Muscle layer of duodenum (tissue), 2 donors: ENCODE results near the gene KLHL1.

Experiments used
- H3K27ac ChIP-seq: one replicate; pipeline ENCODE4 v1.7.0; 2013; ENCODE audit warnings: mild to moderate bottlenecking, low read length
- H3K27me3 ChIP-seq: one replicate; pipeline ENCODE4 v1.7.0; 2013; ENCODE audit warnings: low read depth, mild to moderate bottlenecking, control low read depth, low read length
- H3K36me3 ChIP-seq, 2 donors: one replicate each; pipeline ENCODE4 v1.7.0; 2013; ENCODE audit warnings: low read length in 2 of 2, control low read depth in 1 of 2, mild to moderate bottlenecking in 1 of 2; ENCODE audit not compliant: insufficient read depth in 2 of 2, control insufficient read depth in 1 of 2
- H3K4me1 ChIP-seq, 2 donors: one replicate each; pipeline ENCODE4 v1.7.0; 2013; ENCODE audit warnings: low read length in 2 of 2, mild to moderate bottlenecking in 2 of 2, control low read depth in 1 of 2, moderate library complexity in 1 of 2; ENCODE audit not compliant: insufficient read depth in 2 of 2, control insufficient read depth in 1 of 2
- H3K4me3 ChIP-seq, 2 donors: one replicate each; pipeline ENCODE4 v1.7.0; 2013; ENCODE audit warnings: low read length in 2 of 2, low read depth in 1 of 2, mild to moderate bottlenecking in 1 of 2
- H3K9me3 ChIP-seq, 2 donors: one replicate each; pipeline ENCODE4 v1.7.0; 2013; ENCODE audit warnings: low read length in 2 of 2, control low read depth in 1 of 2, mild to moderate bottlenecking in 1 of 2; ENCODE audit not compliant: control insufficient read depth in 1 of 2
- donor health status: healthy.

Gene KLHL1

DNA sequence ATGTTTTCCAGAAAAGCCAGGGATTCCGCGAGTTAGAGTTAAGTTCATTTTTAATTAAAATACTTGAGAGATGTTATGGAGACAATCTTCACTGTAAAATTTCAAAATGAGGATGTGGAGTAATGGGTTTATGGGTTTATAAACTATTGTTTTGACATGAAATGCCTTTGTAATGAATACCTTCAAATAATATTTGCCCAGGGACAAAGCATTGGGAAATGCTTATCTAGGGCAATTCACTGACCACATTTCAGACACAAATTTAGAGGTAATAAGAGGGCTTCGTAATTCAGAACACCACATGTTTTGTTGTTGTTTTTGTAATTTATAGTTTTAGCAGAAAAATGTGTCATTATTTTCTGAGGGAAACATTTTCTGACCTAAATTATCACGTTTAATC, 241.7 kb downstream of the KLHL1 start:
- no peaks in the 10 kb centered on the region for H3K4me1 ChIP-seq
- no peaks in the 10 kb centered on the region for H3K9me3 ChIP-seq
- H3K27me3 ChIP-seq, result no peaks in the 10 kb centered on the region
- no peak overlapping the region for H3K4me3 ChIP-seq
- no peak overlapping the region for H3K27ac ChIP-seq
- no peaks in the 10 kb centered on the region for H3K36me3 ChIP-seq

- no peak overlapping the region for H3K27ac ChIP-seq
- H3K36me3 ChIP-seq, result no peaks in the 10 kb centered on the region
- H3K27me3 ChIP-seq, result no peaks in the 10 kb centered on the region
- H3K4me3 ChIP-seq, result no peak overlapping the region
- no peaks in the 10 kb centered on the region for H3K4me1 ChIP-seq
- H3K9me3 ChIP-seq, result no peaks in the 10 kb centered on the region
Measured at GRCh38 chr13:69857183-69857821, 250.9 kb downstream of the KLHL1 start.

DNA sequence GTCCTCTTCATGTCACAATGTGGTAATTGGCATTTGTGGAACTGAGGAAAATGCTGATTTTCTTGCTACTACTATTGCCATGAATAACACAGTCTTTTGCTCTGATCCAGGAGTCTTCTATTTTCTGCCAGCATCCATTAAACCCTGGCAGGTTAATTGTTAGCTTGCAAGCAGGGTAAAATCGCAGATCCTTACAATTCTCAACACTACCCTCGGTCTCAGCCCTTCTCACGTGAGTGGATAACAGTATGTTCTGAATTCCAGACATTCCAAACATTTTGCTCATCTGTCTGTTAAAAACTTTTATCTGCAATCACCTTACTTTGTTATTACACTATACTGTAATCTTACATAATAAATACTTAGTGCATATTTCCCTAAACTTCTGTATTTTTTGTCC, 251.9 kb downstream of the KLHL1 start:
- no peak overlapping the region for H3K27ac ChIP-seq
- H3K4me1 ChIP-seq, result no peaks in the 10 kb centered on the region
- H3K27me3 ChIP-seq, result no peaks in the 10 kb centered on the region
- no peaks in the 10 kb centered on the region for H3K9me3 ChIP-seq
- H3K4me3 ChIP-seq, result no peak overlapping the region
- no peaks in the 10 kb centered on the region for H3K36me3 ChIP-seq

DNA sequence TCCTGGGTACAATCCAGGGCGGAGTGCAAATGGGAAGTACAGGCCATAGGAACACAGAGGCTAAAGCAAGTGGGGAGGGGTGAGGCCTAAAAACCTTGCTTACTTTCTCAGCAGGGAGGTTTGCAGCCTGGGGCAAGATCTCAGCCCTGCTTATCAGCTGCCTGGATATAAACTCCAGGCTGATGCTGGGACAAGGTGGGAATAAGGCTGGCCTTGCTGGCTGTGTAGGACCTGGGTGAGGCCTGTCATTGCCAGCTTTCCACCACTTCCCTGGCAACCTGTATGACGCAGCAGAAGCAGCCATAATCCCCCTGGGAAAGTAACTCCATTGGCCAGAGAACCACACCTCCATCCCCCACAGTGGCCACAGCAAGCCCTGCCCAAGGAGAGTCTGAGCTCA, 279.7 kb downstream of the KLHL1 start:
- Histone ChIP-seq H3K9me3 (no peaks in the 10 kb centered on the region), H3K4me1 (no peaks in the 10 kb centered on the region), H3K4me3 (no peak overlapping the region), H3K27me3 (no peaks in the 10 kb centered on the region), H3K27ac (no peak overlapping the region), H3K36me3 (no peaks in the 10 kb centered on the region)

DNA sequence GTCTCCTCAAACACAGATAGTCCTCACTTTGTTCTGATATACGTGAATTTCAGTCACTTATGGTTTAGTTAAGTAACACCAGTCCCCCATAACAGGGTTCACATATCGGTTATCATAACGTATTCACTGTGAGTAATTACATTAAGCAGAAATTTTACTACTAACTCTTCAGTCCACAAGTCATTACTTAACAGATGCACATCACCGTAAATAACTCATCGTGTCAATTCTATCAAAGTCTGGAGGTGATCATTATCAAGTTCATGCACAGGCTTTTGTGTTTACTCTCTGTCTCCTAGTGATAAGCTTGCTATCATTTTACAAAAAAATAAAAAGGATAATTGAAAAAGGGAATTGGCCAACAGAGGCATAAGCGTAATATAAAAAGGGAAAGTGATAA, 288.1 kb downstream of the KLHL1 start:
- no peaks in the 10 kb centered on the region for H3K36me3 ChIP-seq
- H3K27me3 ChIP-seq, result no peaks in the 10 kb centered on the region

GRCh38 chr13:69817333-69817869, 290.9 kb downstream of the KLHL1 start:
- peaks cover 0 to 4% of the 10 kb centered on the region in 2 donors for H3K9me3 ChIP-seq
- no peaks in the 10 kb centered on the region for H3K36me3 ChIP-seq
- H3K27ac ChIP-seq, result no peak overlapping the region
- H3K4me1 ChIP-seq, result no peaks in the 10 kb centered on the region
- no peak overlapping the region for H3K4me3 ChIP-seq
- no peaks in the 10 kb centered on the region for H3K27me3 ChIP-seq

More for the DNA sequence above, 288.1 kb downstream of the KLHL1 start:
- Histone ChIP-seq H3K4me3 (no peak overlapping the region), H3K4me1 (no peaks in the 10 kb centered on the region), H3K27ac (no peak overlapping the region), H3K9me3 (peaks cover 0 to 2% of the 10 kb centered on the region in 2 donors)

DNA sequence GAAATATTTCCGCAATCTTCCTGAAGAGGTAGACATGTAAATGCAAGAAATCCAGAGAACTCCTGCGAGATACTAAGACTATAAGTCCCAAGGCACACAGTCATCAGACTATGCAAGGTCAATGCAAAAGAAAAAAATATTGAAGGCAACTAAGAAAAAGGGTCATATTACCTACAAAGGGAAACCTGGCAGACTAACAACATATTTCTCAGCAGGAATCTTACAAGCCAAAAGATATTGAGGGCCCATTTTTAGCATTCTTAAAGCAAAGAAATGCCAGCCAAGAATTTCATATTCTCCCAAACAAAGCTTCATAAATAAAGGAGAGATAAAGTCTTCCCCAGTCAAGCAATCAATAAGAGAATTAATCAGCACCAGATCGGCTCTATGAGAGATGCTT, 299.1 kb downstream of the KLHL1 start:
- H3K4me3 ChIP-seq, result no peak overlapping the region
- no peaks in the 10 kb centered on the region for H3K27me3 ChIP-seq
- H3K4me1 ChIP-seq, result no peaks in the 10 kb centered on the region
- H3K27ac ChIP-seq, result no peak overlapping the region
- H3K36me3 ChIP-seq, result no peaks in the 10 kb centered on the region
- H3K9me3 ChIP-seq, result no peaks in the 10 kb centered on the region

DNA sequence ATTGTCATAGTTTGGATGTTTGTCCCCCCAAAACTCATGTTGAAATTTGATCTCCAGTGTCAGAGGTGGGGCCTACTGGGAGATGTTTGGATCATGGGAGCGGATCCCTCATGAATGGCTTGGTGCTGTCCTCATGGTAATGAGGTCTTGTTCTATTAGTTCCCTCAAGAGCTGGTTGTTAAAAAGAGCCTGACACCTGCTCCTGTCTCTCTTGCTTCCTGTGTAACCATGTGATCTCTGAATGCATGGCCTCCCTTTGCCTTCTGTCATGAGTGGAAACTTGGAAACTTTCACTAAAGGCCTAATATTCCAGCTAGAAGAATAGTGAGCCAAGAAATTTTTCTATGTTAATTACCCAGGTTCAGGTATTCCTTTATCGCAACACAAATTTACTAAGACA, 312.0 kb downstream of the KLHL1 start:
- Histone ChIP-seq H3K9me3 (no peaks in the 10 kb centered on the region), H3K36me3 (no peaks in the 10 kb centered on the region), H3K4me3 (no peak overlapping the region), H3K4me1 (no peaks in the 10 kb centered on the region), H3K27ac (no peak overlapping the region), H3K27me3 (no peaks in the 10 kb centered on the region)

DNA sequence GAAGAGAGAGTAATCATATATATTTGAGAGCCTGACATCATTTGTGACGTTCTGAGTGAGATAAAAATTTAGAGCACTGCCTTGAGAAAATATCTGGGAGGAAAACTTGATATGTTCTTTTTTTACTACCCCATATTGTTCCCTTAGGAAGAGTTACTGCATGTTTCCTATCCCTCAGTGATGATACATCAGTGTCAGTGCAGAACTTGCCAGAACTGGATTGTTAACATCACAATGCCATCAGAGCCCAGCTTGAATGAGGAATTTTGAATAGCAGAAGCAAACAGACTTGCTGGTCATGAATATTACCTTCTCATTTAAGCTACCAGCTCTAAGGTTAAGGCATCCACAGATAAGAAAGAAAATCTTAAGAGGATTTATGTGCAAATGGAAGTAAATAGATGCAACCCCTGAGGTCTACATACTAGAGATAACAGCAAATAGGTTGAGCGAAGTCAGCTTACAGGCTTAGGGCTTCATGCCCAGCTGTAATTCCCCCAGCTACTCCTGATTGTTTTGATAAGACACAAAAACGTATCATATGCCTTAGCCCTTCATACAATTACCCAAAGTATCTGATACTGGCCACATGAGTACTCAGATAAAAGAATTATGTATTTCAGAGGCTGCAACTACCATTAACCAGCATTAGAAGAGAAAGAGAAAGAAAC, 314.3 kb downstream of the KLHL1 start:
- Histone ChIP-seq H3K4me3 (no peak overlapping the region), H3K36me3 (no peaks in the 10 kb centered on the region), H3K4me1 (no peaks in the 10 kb centered on the region), H3K27ac (no peak overlapping the region), H3K27me3 (no peaks in the 10 kb centered on the region), H3K9me3 (no peaks in the 10 kb centered on the region)

- H3K27me3 ChIP-seq, result no peaks in the 10 kb centered on the region
- no peaks in the 10 kb centered on the region for H3K4me1 ChIP-seq
- no peak overlapping the region for H3K4me3 ChIP-seq
- H3K27ac ChIP-seq, result no peak overlapping the region
- H3K9me3 ChIP-seq, result no peaks in the 10 kb centered on the region
- no peaks in the 10 kb centered on the region for H3K36me3 ChIP-seq
Measured at GRCh38 chr13:69776937-69777336, 331.3 kb downstream of the KLHL1 start.

DNA sequence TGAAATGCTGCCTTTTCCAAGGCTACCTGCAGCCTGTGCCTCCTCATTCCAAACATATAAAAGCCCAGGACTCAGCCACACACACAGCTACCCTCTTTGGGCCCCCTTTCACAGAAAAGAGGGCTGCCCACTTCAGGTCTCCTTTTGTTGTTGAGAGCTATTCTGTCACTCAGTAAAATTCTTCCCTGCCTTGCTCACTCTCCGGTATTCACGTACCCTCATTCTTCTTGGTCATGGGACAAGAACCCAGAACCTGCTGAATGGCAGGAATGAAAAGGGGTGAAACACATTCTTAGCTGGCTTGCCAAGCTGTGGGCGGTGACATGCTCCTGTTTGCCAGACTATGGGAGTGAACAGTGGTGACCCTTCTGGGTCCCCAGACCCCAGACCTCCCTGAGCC, 338.6 kb downstream of the KLHL1 start:
- Histone ChIP-seq H3K36me3 (no peaks in the 10 kb centered on the region), H3K27ac (no peak overlapping the region), H3K4me1 (no peaks in the 10 kb centered on the region), H3K4me3 (no peak overlapping the region), H3K9me3 (peaks cover 0 to 8% of the 10 kb centered on the region in 2 donors), H3K27me3 (no peaks in the 10 kb centered on the region)

DNA sequence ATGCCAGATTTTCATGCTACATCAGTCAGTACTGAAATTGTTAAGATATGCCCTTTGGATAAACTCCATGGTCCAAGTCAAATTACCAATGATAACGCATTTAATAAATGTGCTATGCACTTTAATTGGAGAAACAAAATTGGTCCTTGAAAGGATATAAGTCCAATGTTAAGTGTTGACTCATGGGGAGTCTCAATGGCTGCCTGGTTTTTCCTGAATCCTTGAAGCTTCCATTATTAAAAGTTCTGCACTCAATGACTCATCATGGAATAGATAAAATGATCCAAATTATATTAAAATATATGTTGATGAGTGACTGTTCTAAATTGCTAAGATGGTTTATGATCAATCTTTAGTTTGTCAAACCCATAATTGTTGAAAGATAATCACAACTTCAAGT, 346.7 kb downstream of the KLHL1 start:
- Histone ChIP-seq H3K4me3 (no peak overlapping the region), H3K9me3 (no peaks in the 10 kb centered on the region), H3K36me3 (no peaks in the 10 kb centered on the region), H3K27me3 (no peaks in the 10 kb centered on the region), H3K4me1 (no peaks in the 10 kb centered on the region), H3K27ac (no peak overlapping the region)
